Activated T-cell treated with anti-CD3 and anti-CD28 coated beads, Interleukin-2, amount 50 U/mL, for 72 hours (primary cell): ENCODE data around the gene TPM1. TPM values are rescaled to one million over a fixed set of nuclear protein-coding genes. Genes with fewer than 3 reads are reported as not detected.
A peak's percentile ranks its signal among the peaks of the same experiment; 100 is the strongest.

Source experiments
- ATAC-seq, 2 donors: fragments of 150-1000 bp; cut with Tn5 transposase; replicated peaks in 1 of 2; 2 replicates each; pipeline ENCODE4 v1.10.0; 2021; ENCODE audit warnings: moderate library complexity in 2 of 2, mild to moderate bottlenecking in 1 of 2
- DNase-seq, 2 donors: peaks; one replicate each; pipeline ENCODE4 v3.0.0; 2021 to 2022; ENCODE audit warnings: mixed read lengths in 1 of 2
- H3K27ac Mint-ChIP-seq: one replicate; pipeline ENCODE4 v1.8.0; 2022; ENCODE audit warnings: mild to moderate bottlenecking, moderate library complexity, mixed read lengths
- H3K27me3 Mint-ChIP-seq: one replicate; pipeline ENCODE4 v1.8.0; 2022; ENCODE audit warnings: low read depth, mixed read lengths
- H3K36me3 Mint-ChIP-seq, 2 donors: one replicate each; pipeline ENCODE4 v1.8.0; 2022; ENCODE audit warnings: mixed read lengths in 2 of 2, mild to moderate bottlenecking in 1 of 2; ENCODE audit not compliant: insufficient read depth in 2 of 2
- H3K4me1 Mint-ChIP-seq: one replicate; pipeline ENCODE4 v1.8.0; 2022; ENCODE audit warnings: low read depth, mixed read lengths
- H3K4me3 Mint-ChIP-seq, 2 donors: one replicate each; pipeline ENCODE4 v1.8.0; 2022; ENCODE audit warnings: mild to moderate bottlenecking in 2 of 2, mixed read lengths in 2 of 2, moderate library complexity in 2 of 2
- H3K9me3 Mint-ChIP-seq, 2 donors: one replicate each; pipeline ENCODE4 v1.8.0; 2022; ENCODE audit warnings: mixed read lengths in 2 of 2
- total RNA-seq, 2 donors: library from RNA; stranded (reverse); gene quantifications; one replicate each; pipeline ENCODE4 v1.2.3, GENCODE V29; 2022

TPM1 gene
- total RNA-seq, 2 donors from 2014 or later, result 9.5 to 9.6 TPM

- Mint-ChIP-seq H3K27ac (peak overlapping the region; percentile 74), H3K9me3 (no peaks in the 10 kb centered on the region), H3K4me3 (peak overlapping the region; percentile 88 to 95), H3K4me1 (peaks cover 26% of the 10 kb centered on the region), H3K36me3 (peaks cover 1 to 2% of the 10 kb centered on the region in 2 donors), H3K27me3 (peaks cover 37% of the 10 kb centered on the region)
- DNase-seq (peak; percentile 45 to 49), ATAC-seq (peak; percentile 10 to 18)
Observed at GRCh38 chr15:63048776-63049665, 6.5 kb downstream of the TPM1 start.

DNA sequence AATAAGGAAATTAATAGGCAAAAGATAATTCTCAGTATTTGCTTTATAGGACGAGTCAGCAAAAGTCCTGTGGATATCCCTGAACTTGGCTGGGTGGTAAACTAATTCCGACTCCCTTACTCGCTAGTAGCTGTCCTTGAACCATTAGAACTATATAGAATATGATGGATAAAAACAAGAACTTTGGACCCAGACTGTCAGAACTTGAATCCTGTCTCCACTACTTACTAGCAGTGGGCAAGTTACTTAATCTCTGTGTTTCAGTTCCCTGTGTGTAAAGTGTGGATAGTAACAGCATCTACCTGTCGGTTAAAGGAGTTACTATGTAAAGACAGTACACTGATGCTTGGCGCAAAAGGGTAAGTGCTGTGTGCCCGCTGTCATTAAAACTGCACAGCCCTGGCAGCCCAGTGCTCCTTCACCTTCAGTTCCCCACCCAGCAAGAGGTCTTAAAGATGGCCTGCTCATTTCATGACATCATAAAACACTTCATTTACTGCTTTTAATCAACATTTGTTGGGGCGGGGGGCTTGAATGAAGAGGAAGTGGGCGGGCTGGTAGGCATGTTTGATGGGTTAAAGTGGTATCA lies 7.3 kb downstream of the TPM1 start:
- peak overlapping the region; percentile 51 for H3K27ac Mint-ChIP-seq
- H3K27me3 Mint-ChIP-seq, result peaks cover 29% of the 10 kb centered on the region
- peaks cover 1 to 2% of the 10 kb centered on the region in 2 donors for H3K36me3 Mint-ChIP-seq
- ATAC-seq (no peak), DNase-seq (no peak)
- peaks cover 26% of the 10 kb centered on the region for H3K4me1 Mint-ChIP-seq
- no peaks in the 10 kb centered on the region for H3K9me3 Mint-ChIP-seq
- H3K4me3 Mint-ChIP-seq, result peak overlapping the region; percentile 43 to 88

DNA sequence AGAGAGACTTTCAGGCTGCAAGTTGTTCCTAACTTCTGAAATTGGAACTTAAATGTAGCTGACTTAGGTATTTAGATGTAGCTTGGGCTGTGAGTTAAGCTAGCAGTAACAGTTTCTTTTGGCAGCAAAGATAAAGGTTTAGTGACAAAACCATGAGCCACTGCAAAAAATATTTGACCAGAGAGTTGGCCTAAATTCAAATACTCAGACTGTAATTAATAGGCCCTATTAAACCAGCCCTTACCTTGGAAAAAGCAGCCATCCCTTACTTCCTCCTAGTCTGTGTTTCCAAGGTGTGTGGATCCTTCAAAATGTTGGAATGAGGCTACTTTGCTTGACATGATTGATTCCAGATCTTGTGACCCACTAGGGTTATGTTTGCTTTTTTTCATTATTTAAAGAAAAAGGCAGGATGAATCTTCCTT lies 8.2 kb downstream of the TPM1 start:
- no peak overlapping the region for H3K4me3 Mint-ChIP-seq
- no peaks in the 10 kb centered on the region for H3K9me3 Mint-ChIP-seq
- H3K27me3 Mint-ChIP-seq, result peaks cover 20% of the 10 kb centered on the region
- H3K27ac Mint-ChIP-seq, result no peak overlapping the region
- ATAC-seq, result no peak
- H3K36me3 Mint-ChIP-seq, result peaks cover 1 to 2% of the 10 kb centered on the region in 2 donors
- DNase-seq, result no peak
- peaks cover 26% of the 10 kb centered on the region for H3K4me1 Mint-ChIP-seq

GRCh38 chr15:63051156-63052066 lies 8.9 kb downstream of the TPM1 start:
- Mint-ChIP-seq H3K36me3 (peaks cover 1 to 2% of the 10 kb centered on the region in 2 donors), H3K9me3 (no peaks in the 10 kb centered on the region), H3K4me3 (no peak overlapping the region), H3K27me3 (peaks cover 14% of the 10 kb centered on the region), H3K27ac (no peak overlapping the region), H3K4me1 (peaks cover 26% of the 10 kb centered on the region)
- no peak for DNase-seq
- ATAC-seq, result no peak

- peaks cover 5% of the 10 kb centered on the region for H3K27me3 Mint-ChIP-seq
Observed at GRCh38 chr15:63052077-63052841, 9.7 kb downstream of the TPM1 start.

DNA sequence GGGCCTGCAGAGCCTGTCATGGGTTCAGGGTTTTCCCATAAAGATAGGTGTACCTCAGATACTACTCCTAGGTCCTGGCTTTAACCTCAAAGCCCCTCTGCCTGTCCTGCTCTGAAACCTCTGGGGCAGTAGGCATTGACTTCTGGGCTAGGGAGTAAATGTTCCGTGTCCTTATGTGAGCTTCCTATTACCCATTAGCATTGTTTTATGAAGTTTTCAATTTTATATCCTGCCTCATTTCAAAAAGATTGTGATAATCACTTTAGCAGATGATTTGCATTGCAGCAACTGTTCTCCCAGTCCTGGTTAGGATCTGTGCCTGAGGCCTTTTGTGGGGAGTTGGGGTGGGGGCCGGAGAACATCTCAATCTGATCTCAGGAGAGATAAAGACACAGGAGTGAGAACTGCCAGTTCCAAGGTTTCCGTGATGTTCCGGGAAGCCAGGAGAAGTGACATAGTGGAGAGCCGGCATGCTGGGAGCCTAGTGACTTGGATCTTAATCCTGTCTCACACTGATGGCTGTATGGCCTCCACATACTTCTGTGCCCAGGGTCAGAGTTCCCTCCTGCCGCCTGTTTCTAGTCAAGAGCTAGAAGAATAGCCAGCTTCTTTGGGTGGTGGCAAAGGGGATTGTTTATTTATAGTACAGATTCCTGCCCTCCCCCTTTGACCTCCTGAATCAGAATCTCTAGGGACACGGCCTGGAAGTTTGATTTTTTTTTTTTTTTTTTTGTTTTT lies 10.6 kb downstream of the TPM1 start:
- Mint-ChIP-seq H3K27ac (no peak overlapping the region), H3K4me3 (no peak overlapping the region), H3K36me3 (peaks cover 1 to 2% of the 10 kb centered on the region in 2 donors), H3K27me3 (no peaks in the 10 kb centered on the region), H3K9me3 (no peaks in the 10 kb centered on the region), H3K4me1 (peaks cover 14% of the 10 kb centered on the region)
- ATAC-seq (no peak), DNase-seq (no peak)

More at GRCh38 chr15:63052077-63052841, 9.7 kb downstream of the TPM1 start:
- Mint-ChIP-seq H3K36me3 (peaks cover 1 to 2% of the 10 kb centered on the region in 2 donors), H3K4me1 (peaks cover 20% of the 10 kb centered on the region), H3K4me3 (no peak overlapping the region), H3K27ac (no peak overlapping the region), H3K9me3 (no peaks in the 10 kb centered on the region)
- ATAC-seq (no peak), DNase-seq (no peak)

- no peak overlapping the region for H3K27ac Mint-ChIP-seq
- H3K9me3 Mint-ChIP-seq, result no peaks in the 10 kb centered on the region
- H3K27me3 Mint-ChIP-seq, result no peaks in the 10 kb centered on the region
- ATAC-seq (no peak), DNase-seq (no peak)
- peaks cover 8% of the 10 kb centered on the region for H3K4me1 Mint-ChIP-seq
- H3K4me3 Mint-ChIP-seq, result no peak overlapping the region
- no peaks in the 10 kb centered on the region for H3K36me3 Mint-ChIP-seq
Observed at GRCh38 chr15:63054281-63054683, 11.7 kb downstream of the TPM1 start.

GRCh38 chr15:63054985-63055384 lies 12.4 kb downstream of the TPM1 start:
- peak overlapping the region; percentile 38 for H3K27ac Mint-ChIP-seq

DNA sequence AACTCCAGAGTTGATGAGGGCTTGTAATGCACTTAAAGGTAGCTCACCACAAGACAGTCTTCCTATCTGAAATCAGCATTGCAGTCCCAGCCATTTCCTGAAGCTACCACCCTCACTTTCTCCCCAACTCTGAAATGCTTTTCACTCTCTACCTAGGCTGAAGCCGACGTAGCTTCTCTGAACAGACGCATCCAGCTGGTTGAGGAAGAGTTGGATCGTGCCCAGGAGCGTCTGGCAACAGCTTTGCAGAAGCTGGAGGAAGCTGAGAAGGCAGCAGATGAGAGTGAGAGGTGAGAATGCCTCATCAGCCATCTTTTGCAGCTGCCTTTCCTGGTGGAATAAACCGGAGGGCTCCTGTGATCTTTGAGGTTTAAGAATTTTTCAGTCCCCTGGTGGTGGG lies 14.3 kb downstream of the TPM1 start:
- Mint-ChIP-seq H3K27ac (no peak overlapping the region), H3K4me1 (no peaks in the 10 kb centered on the region), H3K9me3 (no peaks in the 10 kb centered on the region), H3K36me3 (peaks cover 0 to 3% of the 10 kb centered on the region in 2 donors), H3K4me3 (no peak overlapping the region), H3K27me3 (no peaks in the 10 kb centered on the region)
- DNase-seq (no peak), ATAC-seq (no peak)

More at GRCh38 chr15:63054985-63055384, 12.4 kb downstream of the TPM1 start:
- ATAC-seq, result no peak
- no peak for DNase-seq
- Mint-ChIP-seq H3K36me3 (no peaks in the 10 kb centered on the region), H3K4me1 (peaks cover under 1% of the 10 kb centered on the region), H3K4me3 (no peak overlapping the region), H3K27me3 (no peaks in the 10 kb centered on the region), H3K9me3 (no peaks in the 10 kb centered on the region)

GRCh38 chr15:63057468-63058345 lies 15.2 kb downstream of the TPM1 start:
- Mint-ChIP-seq H3K36me3 (peaks cover 0 to 3% of the 10 kb centered on the region in 2 donors), H3K27me3 (no peaks in the 10 kb centered on the region), H3K9me3 (no peaks in the 10 kb centered on the region), H3K4me1 (no peaks in the 10 kb centered on the region), H3K27ac (no peak overlapping the region), H3K4me3 (no peak overlapping the region)
- ATAC-seq, result no peak
- no peak for DNase-seq

- ATAC-seq (no peak), DNase-seq (no peak)
- peaks cover 0 to 3% of the 10 kb centered on the region in 2 donors for H3K36me3 Mint-ChIP-seq
- H3K27me3 Mint-ChIP-seq, result no peaks in the 10 kb centered on the region
- H3K4me1 Mint-ChIP-seq, result no peaks in the 10 kb centered on the region
- no peak overlapping the region for H3K4me3 Mint-ChIP-seq
- H3K27ac Mint-ChIP-seq, result no peak overlapping the region
- no peaks in the 10 kb centered on the region for H3K9me3 Mint-ChIP-seq
Observed at GRCh38 chr15:63059075-63059474, 16.5 kb downstream of the TPM1 start.
